Hepatocyte (in vitro differentiated cells): Measurements from ENCODE around the gene INTS11. TPM values are rescaled to one million over a fixed set of nuclear protein-coding genes. Genes with fewer than 3 reads are reported as not detected.

ENCODE experiments used
- DNase-seq: peaks from one replicate; pipeline ENCODE4 v3.0.0-alpha.2; 2016; ENCODE audit warnings: low spot score
- H2AFZ ChIP-seq: fragments of 200-600 bp; sonication (generic); 2 replicates; pipeline ENCODE4 v1.6.0; 2016; ENCODE audit warnings: antibody characterized with exemption, mild to moderate bottlenecking
- H3K27ac ChIP-seq: fragments of 200-600 bp; sonication (generic); 2 replicates; pipeline ENCODE4 v1.5.1; 2016; ENCODE audit warnings: mild to moderate bottlenecking
- H3K27me3 ChIP-seq: fragments of 200-600 bp; sonication (generic); 2 replicates; pipeline ENCODE4 v1.6.1; 2016
- H3K36me3 ChIP-seq: fragments of 200-600 bp; sonication (generic); replicated peaks from 2 replicates; pipeline ENCODE4 v1.5.1; 2016; ENCODE audit warnings: low read depth; ENCODE audit not compliant: insufficient read depth
- H3K4me1 ChIP-seq: fragments of 200-600 bp; sonication (generic); 2 replicates; pipeline ENCODE4 v1.5.1; 2016; ENCODE audit warnings: mild to moderate bottlenecking, moderate library complexity; ENCODE audit not compliant: insufficient read depth
- H3K4me2 ChIP-seq: fragments of 200-600 bp; sonication (generic); 2 replicates; pipeline ENCODE4 v1.6.0; 2016
- H3K4me3 ChIP-seq: fragments of 200-600 bp; sonication (generic); 2 replicates; pipeline ENCODE4 v1.5.1; 2016; ENCODE audit warnings: mild to moderate bottlenecking
- H3K79me2 ChIP-seq: fragments of 200-600 bp; sonication (generic); 2 replicates; pipeline ENCODE4 v1.6.0; 2017; ENCODE audit warnings: mild to moderate bottlenecking
- H3K9me2 ChIP-seq: fragments of 200-600 bp; sonication (generic); replicated peaks from 2 replicates; pipeline ENCODE4 v1.6.0; 2017; ENCODE audit warnings: mild to moderate bottlenecking; ENCODE audit not compliant: insufficient read depth
- H3K9me3 ChIP-seq: fragments of 200-600 bp; sonication (generic); 2 replicates; pipeline ENCODE4 v1.5.1; 2016; ENCODE audit warnings: low read depth, mild to moderate bottlenecking
- H4K20me1 ChIP-seq: fragments of 200-600 bp; sonication (generic); 2 replicates; pipeline ENCODE4 v1.6.0; 2016; ENCODE audit warnings: mild to moderate bottlenecking; ENCODE audit not compliant: insufficient read depth, poor library complexity, severe bottlenecking
- EZH2 ChIP-seq: fragments of 200-600 bp; sonication (generic); IDR thresholded peaks from 2 replicates; pipeline ENCODE4 v1.6.1; 2016; ENCODE audit warnings: antibody characterized with exemption, mild to moderate bottlenecking, borderline replicate concordance
- EZH2phosphoT487 ChIP-seq: fragments of 200-600 bp; sonication (generic); IDR thresholded peaks from one replicate; pipeline ENCODE4 v1.6.1; 2018; ENCODE audit warnings: antibody characterized with exemption, mild to moderate bottlenecking, low read depth, moderate library complexity; ENCODE audit not compliant: unreplicated experiment, severe bottlenecking
- WGBS: methylation state at CpG from one replicate; pipeline ENCODE4 v1.1.6; 2016; ENCODE audit warnings: low lambda C conversion rate; ENCODE audit errors: missing lambda C conversion rate; 5-methylcytosine and 5-hydroxymethylcytosine counted together
- polyA plus RNA-seq: library from polyadenylated mRNA; unstranded; fragments of >200 nt; fragmentation: Nextera tagmentation; extraction: Ambion mirVana; gene quantifications from 2 replicates; pipeline ENCODE4 v1.2.1, GENCODE V29; 2016
- total RNA-seq: library from RNA; depleted of rRNA; stranded (reverse); fragments of >200 nt; gene quantifications from 2 replicates; pipeline ENCODE4 v1.2.3, GENCODE V29; 2014
- TF ChIP-seq, protein P1 (sequence below): fragments of 200-600 bp; sonication (generic); IDR thresholded peaks from 2 replicates; pipeline ENCODE4 v1.5.1; 2016; ENCODE audit warnings: antibody characterized with exemption, mild to moderate bottlenecking; ENCODE audit not compliant: poor library complexity

The INTS11 gene
- total and polyA plus RNA-seq, 2 experiments from 2014 or later = 80.4 to 80.6 TPM

DNA sequence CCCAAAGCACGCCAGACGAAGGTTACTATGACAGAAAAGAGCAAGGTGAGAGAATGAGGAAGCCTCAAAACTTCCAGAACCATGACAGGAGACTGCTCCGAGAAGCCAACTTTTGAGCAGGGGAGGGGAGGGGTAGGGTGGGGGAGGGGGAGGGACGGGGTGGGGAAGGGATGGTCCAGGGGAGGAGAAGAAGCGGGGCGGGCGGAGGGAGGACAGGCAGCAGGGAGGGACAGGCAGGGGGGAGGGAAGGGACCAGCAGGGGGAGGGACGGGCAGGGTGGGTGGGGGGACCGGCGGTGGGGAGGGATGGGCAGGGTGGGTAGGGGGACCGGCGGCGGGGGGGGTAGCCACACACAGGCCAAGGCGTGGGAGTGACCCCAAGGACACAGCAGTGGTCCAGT, 2.0 kb downstream of the INTS11 start:
- Histone ChIP-seq H4K20me1 (peaks cover 29% of the 10 kb centered on the region), H3K4me2 (no peak overlapping the region), H3K9me3 (no peaks in the 10 kb centered on the region), H3K27ac (no peak overlapping the region), H3K36me3 (no peaks in the 10 kb centered on the region), H3K79me2 (peaks cover 82% of the 10 kb centered on the region), H3K4me1 (peaks cover 20% of the 10 kb centered on the region), H3K9me2 (no peaks in the 10 kb centered on the region), H3K27me3 (no peaks in the 10 kb centered on the region), H3K4me3 (no peak overlapping the region), H2AFZ (no peak overlapping the region)
- TF ChIP-seq EZH2phosphoT487 (no peak), EZH2 (no peak)
- TF ChIP-seq, protein P1, sequence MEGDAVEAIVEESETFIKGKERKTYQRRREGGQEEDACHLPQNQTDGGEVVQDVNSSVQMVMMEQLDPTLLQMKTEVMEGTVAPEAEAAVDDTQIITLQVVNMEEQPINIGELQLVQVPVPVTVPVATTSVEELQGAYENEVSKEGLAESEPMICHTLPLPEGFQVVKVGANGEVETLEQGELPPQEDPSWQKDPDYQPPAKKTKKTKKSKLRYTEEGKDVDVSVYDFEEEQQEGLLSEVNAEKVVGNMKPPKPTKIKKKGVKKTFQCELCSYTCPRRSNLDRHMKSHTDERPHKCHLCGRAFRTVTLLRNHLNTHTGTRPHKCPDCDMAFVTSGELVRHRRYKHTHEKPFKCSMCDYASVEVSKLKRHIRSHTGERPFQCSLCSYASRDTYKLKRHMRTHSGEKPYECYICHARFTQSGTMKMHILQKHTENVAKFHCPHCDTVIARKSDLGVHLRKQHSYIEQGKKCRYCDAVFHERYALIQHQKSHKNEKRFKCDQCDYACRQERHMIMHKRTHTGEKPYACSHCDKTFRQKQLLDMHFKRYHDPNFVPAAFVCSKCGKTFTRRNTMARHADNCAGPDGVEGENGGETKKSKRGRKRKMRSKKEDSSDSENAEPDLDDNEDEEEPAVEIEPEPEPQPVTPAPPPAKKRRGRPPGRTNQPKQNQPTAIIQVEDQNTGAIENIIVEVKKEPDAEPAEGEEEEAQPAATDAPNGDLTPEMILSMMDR = no peak
- 96% methylated on average over 2 of the region's 14 CpGs for WGBS
- no peak for DNase-seq

DNA sequence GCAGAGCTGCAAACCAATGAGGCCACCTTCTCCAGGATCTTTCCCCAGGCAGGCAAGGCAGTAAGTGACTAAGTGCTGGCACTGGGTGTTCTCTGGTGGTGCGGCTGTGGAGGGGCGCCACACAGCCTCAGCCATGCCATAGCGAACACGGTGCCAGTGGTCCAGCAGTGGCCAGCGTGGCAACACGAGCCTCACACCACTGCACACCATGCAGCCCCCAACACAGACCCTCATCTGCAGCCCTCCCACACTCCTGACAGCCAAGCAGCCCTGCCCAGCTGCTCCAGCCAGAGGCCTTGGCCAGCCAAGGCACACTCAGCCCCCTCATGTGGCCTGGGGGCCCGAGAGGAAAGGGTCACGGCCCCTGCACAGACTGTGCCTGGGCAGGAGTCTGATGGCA, 3.0 kb downstream of the INTS11 start:
- Histone ChIP-seq H4K20me1 (peaks cover 32% of the 10 kb centered on the region), H3K27ac (no peak overlapping the region), H3K4me3 (no peak overlapping the region), H3K36me3 (no peaks in the 10 kb centered on the region), H3K27me3 (no peaks in the 10 kb centered on the region), H3K9me2 (no peaks in the 10 kb centered on the region), H3K4me2 (no peak overlapping the region), H3K9me3 (no peaks in the 10 kb centered on the region), H3K79me2 (peaks cover 86% of the 10 kb centered on the region), H3K4me1 (peaks cover 20% of the 10 kb centered on the region), H2AFZ (no peak overlapping the region)
- 99% methylated on average over 7 of the region's 8 CpGs for WGBS
- DNase-seq = no peak
- TF ChIP-seq EZH2 (no peak), EZH2phosphoT487 (no peak)
- TF ChIP-seq, protein P1 = no peak

DNA sequence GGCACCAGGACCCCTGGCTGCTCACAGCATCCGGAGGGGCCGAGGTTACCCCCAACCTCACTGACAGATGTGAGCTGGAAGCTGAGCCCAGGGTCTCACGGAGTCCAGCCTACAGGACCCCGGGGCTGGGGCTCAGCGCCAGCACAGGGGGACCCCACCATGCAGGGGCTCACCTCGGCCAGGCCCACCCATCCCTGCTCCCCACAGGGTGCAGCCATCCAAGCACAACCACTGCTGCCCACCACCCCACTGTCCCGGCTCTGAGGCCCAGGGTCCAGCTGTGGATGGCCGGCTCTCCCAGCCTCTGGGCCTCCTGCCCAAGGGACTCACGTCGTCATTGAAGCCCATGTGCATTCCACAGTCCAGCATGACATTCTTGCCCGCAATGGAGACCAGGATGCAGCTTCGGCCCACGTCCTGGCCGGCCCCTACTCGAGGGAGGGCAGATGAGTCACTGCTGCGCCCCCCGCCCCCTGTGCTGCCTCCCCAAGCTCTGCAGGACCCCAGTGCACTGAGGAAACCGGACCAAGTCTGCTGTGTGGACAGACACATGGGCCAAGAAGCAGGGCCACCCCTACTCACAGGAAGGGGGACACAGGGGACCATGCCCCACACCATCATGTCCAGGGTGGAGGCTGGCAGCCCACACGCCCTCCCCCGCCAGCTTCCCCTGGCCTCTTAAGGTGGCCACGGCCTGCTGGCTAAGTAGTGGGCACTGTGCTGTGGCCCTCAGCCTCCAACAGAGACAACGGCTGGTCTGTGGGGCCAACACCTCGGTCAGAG, 3.6 kb downstream of the INTS11 start:
- H3K79me2 ChIP-seq = peaks cover 86% of the 10 kb centered on the region
- 93% methylated on average over 19 of the region's 23 CpGs for WGBS

More for the DNA sequence above, 3.6 kb downstream of the INTS11 start:
- Histone ChIP-seq H3K27ac (no peak overlapping the region), H3K9me3 (no peaks in the 10 kb centered on the region), H4K20me1 (peaks cover 27% of the 10 kb centered on the region), H2AFZ (no peak overlapping the region), H3K9me2 (no peaks in the 10 kb centered on the region), H3K4me2 (no peak overlapping the region), H3K4me3 (no peak overlapping the region), H3K27me3 (no peaks in the 10 kb centered on the region), H3K4me1 (peaks cover 18% of the 10 kb centered on the region), H3K36me3 (no peaks in the 10 kb centered on the region)
- no peak for TF ChIP-seq EZH2phosphoT487
- TF ChIP-seq, protein P1 = no peak
- no peak for TF ChIP-seq EZH2
- DNase-seq = no peak
